RWPE2 (cell line): ENCODE results near the gene FOXO1.
"Not testable (repeated sequence)": the region's sequence is repeated elsewhere in the genome, so short reads cannot be mapped to it uniquely, and the experiment has no call there.

Source experiments
- ATAC-seq: fragments of 200-7000 bp; cut with Tn5 transposase; 3 replicates; pipeline ENCODE4 v1.9.1; 2021; ENCODE audit warnings: low read depth
- DNase-seq: peaks from one replicate; pipeline ENCODE4 v3.0.0-alpha.2; 2020; ENCODE audit warnings: low spot score
- H3K27ac ChIP-seq: fragments of 450-650 bp; 2 replicates; pipeline ENCODE4 v1.5.1; 2017; ENCODE audit warnings: mild to moderate bottlenecking; ENCODE audit not compliant: poor library complexity, severe bottlenecking
- H3K27me3 ChIP-seq: fragments of 250-450 bp; sonication (Bioruptor Pico); 2 replicates; pipeline ENCODE4 v1.5.1; 2021; ENCODE audit warnings: mild to moderate bottlenecking, moderate library complexity; ENCODE audit not compliant: insufficient read depth, poor library complexity, severe bottlenecking
- H3K36me3 ChIP-seq: fragments of 250-450 bp; sonication (Bioruptor Pico); 2 replicates; pipeline ENCODE4 v1.5.1; 2020; ENCODE audit warnings: low read depth, mild to moderate bottlenecking, moderate library complexity
- H3K4me1 ChIP-seq: fragments of 250-450 bp; sonication (Bioruptor Pico); 2 replicates; pipeline ENCODE4 v1.5.1; 2021; ENCODE audit warnings: mild to moderate bottlenecking, moderate library complexity; ENCODE audit not compliant: insufficient read depth, poor library complexity, severe bottlenecking
- H3K4me3 ChIP-seq: fragments of 250-450 bp; sonication (Bioruptor Pico); 2 replicates; pipeline ENCODE4 v1.5.1; 2021; ENCODE audit warnings: mild to moderate bottlenecking, moderate library complexity; ENCODE audit not compliant: severe bottlenecking
- H3K9me3 ChIP-seq: fragments of 250-450 bp; sonication (Bioruptor Pico); 2 replicates; pipeline ENCODE4 v1.5.1; 2021; ENCODE audit warnings: mild to moderate bottlenecking, moderate library complexity; ENCODE audit not compliant: severe bottlenecking
- TF ChIP-seq, protein P1 (sequence below): fragments of 450-650 bp; IDR thresholded peaks from one replicate; pipeline ENCODE4 v1.5.1; 2017; ENCODE audit warnings: mild to moderate bottlenecking, moderate library complexity; ENCODE audit not compliant: poor library complexity, severe bottlenecking

The FOXO1 gene

DNA sequence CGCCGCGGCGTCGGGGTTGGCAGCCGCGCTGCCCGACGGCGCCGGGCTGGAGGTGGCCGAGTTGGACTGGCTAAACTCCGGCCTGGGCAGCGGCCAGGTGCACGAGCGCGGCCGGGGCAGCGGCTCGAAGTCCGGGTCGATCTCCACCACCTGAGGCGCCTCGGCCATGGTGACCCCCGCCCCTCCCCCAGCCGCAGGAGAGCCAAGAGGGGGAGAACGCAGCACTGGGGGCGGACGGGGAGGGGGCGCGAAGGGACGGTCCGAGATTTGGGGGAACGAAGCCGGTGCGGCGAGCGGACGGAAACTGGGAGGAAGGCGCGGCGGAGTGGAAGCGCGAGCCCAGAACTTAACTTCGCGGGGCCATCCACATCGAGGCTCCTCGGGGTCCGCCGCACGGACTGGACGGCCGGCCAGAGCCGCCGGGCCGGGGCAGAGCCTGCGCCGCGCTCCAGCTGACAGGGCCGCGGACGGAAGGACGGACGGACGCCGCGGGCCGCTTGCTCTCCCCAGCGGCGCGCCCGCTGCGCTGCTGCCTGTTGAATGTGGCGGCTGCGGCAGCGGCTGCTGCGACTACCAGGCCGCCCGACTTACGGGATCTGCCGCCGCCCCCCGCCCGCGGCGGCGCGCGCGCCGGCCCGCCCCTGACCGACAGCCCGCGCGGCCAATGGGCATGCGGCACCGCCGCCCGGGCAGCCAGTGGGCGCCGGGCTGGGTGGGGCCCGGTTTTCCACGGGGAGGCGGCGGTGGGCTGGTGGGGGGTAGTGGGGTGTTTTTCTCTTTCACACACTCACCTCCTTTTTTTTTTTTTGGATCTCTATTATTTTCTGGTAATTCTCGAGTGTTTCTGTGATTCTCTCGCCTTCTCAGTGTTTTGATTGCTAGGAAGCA lies at the start of gene FOXO1:
TSS of gene FOXO1 (minus strand) at position 597 of the 888 bp plus-strand sequence. CDS start at position 168, 429 bp downstream.
- H3K27me3 ChIP-seq, result no peaks in the 10 kb centered on the region
- ATAC-seq (peak; percentile 75), DNase-seq (peak; percentile 76)
- H3K4me3 ChIP-seq, result peak within 1 kb of the TSS; percentile 95
- H3K4me1 ChIP-seq, result peaks cover 17% of the 10 kb centered on the region
- peak within 1 kb of the TSS; percentile 49 for H3K27ac ChIP-seq
- H3K9me3 ChIP-seq, result no peaks in the 10 kb centered on the region
- TF ChIP-seq, protein P1, sequence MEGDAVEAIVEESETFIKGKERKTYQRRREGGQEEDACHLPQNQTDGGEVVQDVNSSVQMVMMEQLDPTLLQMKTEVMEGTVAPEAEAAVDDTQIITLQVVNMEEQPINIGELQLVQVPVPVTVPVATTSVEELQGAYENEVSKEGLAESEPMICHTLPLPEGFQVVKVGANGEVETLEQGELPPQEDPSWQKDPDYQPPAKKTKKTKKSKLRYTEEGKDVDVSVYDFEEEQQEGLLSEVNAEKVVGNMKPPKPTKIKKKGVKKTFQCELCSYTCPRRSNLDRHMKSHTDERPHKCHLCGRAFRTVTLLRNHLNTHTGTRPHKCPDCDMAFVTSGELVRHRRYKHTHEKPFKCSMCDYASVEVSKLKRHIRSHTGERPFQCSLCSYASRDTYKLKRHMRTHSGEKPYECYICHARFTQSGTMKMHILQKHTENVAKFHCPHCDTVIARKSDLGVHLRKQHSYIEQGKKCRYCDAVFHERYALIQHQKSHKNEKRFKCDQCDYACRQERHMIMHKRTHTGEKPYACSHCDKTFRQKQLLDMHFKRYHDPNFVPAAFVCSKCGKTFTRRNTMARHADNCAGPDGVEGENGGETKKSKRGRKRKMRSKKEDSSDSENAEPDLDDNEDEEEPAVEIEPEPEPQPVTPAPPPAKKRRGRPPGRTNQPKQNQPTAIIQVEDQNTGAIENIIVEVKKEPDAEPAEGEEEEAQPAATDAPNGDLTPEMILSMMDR, result no peak
- H3K36me3 ChIP-seq, result no peaks in the 10 kb centered on the region

DNA sequence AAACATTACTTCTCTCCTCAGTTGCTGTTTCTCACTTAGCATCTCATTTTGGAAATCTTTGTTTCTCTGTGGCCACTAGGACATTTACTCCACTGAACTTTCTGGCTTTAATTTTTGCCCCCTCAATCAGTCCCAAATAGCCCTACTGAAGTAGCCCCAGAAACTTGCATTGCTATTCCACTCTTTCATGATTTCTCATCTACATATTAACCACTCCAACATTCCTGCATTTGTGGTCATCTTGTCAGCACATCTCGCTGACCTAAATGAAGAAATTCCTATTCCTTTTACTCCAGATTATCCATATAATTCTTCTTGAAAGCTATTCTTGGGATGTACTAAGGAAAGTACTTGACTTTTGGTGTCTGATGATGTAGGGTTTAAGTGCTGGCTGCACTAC lies 48.0 kb upstream of the FOXO1 start:
- not testable (repeated sequence) for H3K27ac ChIP-seq, H3K4me3 ChIP-seq, ATAC-seq, H3K9me3 ChIP-seq, H3K4me1 ChIP-seq, H3K36me3 ChIP-seq, DNase-seq, H3K27me3 ChIP-seq

DNA sequence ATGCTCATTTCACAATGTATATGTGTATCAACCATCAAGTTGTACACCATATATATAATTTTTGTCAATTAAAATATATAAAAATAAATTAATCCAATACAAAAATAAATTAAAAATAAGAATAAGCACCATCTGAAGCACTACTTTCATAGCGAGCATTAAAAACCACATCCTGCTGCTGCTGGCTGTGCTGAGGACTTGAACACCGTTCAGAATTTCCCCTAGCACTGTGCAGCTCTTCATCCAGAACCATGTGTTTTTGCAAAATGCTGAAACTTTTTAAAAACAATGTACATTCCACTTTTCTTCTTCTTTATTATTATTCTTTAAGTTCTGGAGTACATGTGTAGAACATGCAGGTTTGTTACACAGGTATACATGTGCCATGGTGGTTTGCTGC lies 40.0 kb upstream of the FOXO1 start:
- H3K36me3 ChIP-seq, result no peaks in the 10 kb centered on the region
- H3K27me3 ChIP-seq, result no peaks in the 10 kb centered on the region
- H3K9me3 ChIP-seq, result no peaks in the 10 kb centered on the region
- no peak overlapping the region for H3K27ac ChIP-seq
- ATAC-seq, result no peak
- H3K4me1 ChIP-seq, result no peaks in the 10 kb centered on the region
- TF ChIP-seq, protein P1, result no peak
- DNase-seq, result no peak
- no peak overlapping the region for H3K4me3 ChIP-seq

DNA sequence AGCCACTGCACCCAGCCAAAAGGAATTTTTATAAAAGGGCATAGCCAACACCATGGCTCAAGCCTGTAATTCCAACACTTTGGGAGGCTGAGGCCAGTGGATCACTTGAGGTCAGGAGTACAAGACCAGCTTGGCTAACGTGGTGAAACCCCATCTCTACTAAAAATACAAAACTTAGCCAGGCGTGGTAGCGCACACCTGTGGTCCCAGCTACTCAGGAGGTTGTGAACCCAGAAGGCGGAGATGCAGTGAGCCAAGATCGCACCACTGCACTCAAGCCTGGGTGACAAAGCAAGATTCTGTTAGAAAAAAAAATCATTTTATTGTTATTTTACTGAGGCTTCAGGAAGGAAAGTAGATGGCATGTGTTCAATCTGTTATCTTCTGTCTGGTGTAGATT lies 31.3 kb upstream of the FOXO1 start:
- no peak for ATAC-seq
- no peaks in the 10 kb centered on the region for H3K36me3 ChIP-seq
- no peaks in the 10 kb centered on the region for H3K4me1 ChIP-seq
- H3K27ac ChIP-seq, result no peak overlapping the region
- H3K9me3 ChIP-seq, result no peaks in the 10 kb centered on the region
- H3K4me3 ChIP-seq, result no peak overlapping the region
- TF ChIP-seq, protein P1, result no peak
- no peak for DNase-seq
- no peaks in the 10 kb centered on the region for H3K27me3 ChIP-seq

DNA sequence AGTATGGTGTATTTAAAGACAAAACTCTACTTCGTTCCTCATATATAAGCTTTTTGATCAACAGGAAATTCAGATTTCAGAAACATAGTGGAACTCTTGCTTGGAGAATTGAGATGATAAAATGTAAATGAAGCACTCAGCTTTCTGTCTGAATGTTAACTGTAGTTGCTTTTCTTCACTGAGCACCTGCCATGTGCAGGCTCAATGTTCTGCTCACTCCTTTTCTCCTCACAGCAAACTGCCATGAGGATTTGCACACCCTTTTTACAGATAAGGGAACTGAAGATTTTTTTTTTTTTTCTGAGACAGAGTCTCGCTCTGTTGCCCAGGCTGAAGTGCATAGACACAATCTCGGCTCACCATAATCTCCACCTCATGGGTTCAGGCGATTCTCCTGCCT lies 28.0 kb upstream of the FOXO1 start:
- TF ChIP-seq, protein P1, result no peak

More for the DNA sequence above, 28.0 kb upstream of the FOXO1 start:
- H3K36me3 ChIP-seq, result no peaks in the 10 kb centered on the region
- no peaks in the 10 kb centered on the region for H3K9me3 ChIP-seq
- no peak overlapping the region for H3K27ac ChIP-seq
- H3K27me3 ChIP-seq, result no peaks in the 10 kb centered on the region
- no peak for DNase-seq
- no peaks in the 10 kb centered on the region for H3K4me1 ChIP-seq
- no peak for ATAC-seq
- no peak overlapping the region for H3K4me3 ChIP-seq
